HG02884 (cell line): ENCODE data around the gene HSDL1.

ENCODE experiments used
- ATAC-seq: cut with Tn5 transposase; IDR thresholded peaks from one replicate; pipeline ENCODE4 v1.9.1; 2021; ENCODE audit warnings: mild to moderate bottlenecking, moderate library complexity; ENCODE audit not compliant: unreplicated experiment

Gene HSDL1

GRCh38 chr16:84084570-84085270 lies 60.3 kb downstream of the HSDL1 start:
- no peak for ATAC-seq

GRCh38 chr16:84082835-84083569 lies 62.0 kb downstream of the HSDL1 start:
- ATAC-seq, result no peak

GRCh38 chr16:84082110-84082509 lies 62.9 kb downstream of the HSDL1 start:
- no peak for ATAC-seq

- ATAC-seq, result no peak
Measured at GRCh38 chr16:84081446-84081989, 63.5 kb downstream of the HSDL1 start.

- no peak for ATAC-seq
Measured at GRCh38 chr16:84080813-84081212, 64.2 kb downstream of the HSDL1 start.

- no peak for ATAC-seq
Measured at GRCh38 chr16:84080378-84080777, 64.6 kb downstream of the HSDL1 start.

- ATAC-seq, result no peak
Measured at GRCh38 chr16:84079664-84080063, 65.3 kb downstream of the HSDL1 start.

GRCh38 chr16:84075376-84075775 lies 69.6 kb downstream of the HSDL1 start:
- no peak for ATAC-seq

- no peak for ATAC-seq
Measured at GRCh38 chr16:84074721-84075120, 70.3 kb downstream of the HSDL1 start.
